K562 (cell line): ENCODE results near the gene PARD6A. TPM values are rescaled to one million over a fixed set of nuclear protein-coding genes. Genes with fewer than 3 reads are reported as not detected.

Source experiments
- ATAC-seq: fragments of 200-7000 bp; cut with Tn5 transposase; 3 replicates; pipeline ENCODE4 v1.9.1; 2020; ENCODE audit warnings: moderate library complexity
- BruUV-seq: library from RNA; stranded (reverse); fragments of 400-500 nt; replicated peaks from 2 replicates; lab custom pipeline; 2021; lab: Mats Ljungman, UMichigan
- CTCF ChIA-PET: fragments of 300-600 bp; formaldehyde crosslinking; extraction: SDS; loops from one replicate; lab custom pipeline; 2021; ENCODE audit warnings: low intra/inter-chr PET ratio; lab: Yijun Ruan, JAX
- POLR2A ChIA-PET: fragments of 300-600, 350-650 bp; sonication (Branson Sonifier 250); formaldehyde crosslinking; extraction: SDS; loops from one replicate; lab custom pipeline; 2021; ENCODE audit warnings: antibody characterized with exemption, inconsistent platforms; lab: Yijun Ruan, JAX
- DNase-seq, 4 experiments: peaks; one replicate each; pipeline versions ENCODE4 v3.0.0 to v3.0.0-alpha.2; 2011 to 2018; ENCODE audit warnings: low spot score in 3 of 4, mixed read lengths in 3 of 4; ENCODE audit errors: extremely low read depth in 1 of 4
- FAIRE-seq: peaks from 2 replicates; lab custom pipeline; 2011; peaks lifted over from hg19 to GRCh38; lab: Jason Lieb, UNC
- H2AFZ ChIP-seq: 2 replicates; pipeline ENCODE4 v1.6.0; 2011; ENCODE audit warnings: low read depth, low read length, control low read depth, inconsistent platforms
- H3K27ac ChIP-seq: fragments of 200-600 bp; 3 replicates; pipeline ENCODE4 v1.8.0; 2011; ENCODE audit warnings: low read depth, mild to moderate bottlenecking, control low read depth, inconsistent platforms, low read length, moderate library complexity, mixed read lengths; ENCODE audit errors: extremely low read depth
- H3K27me3 ChIP-seq, 2 experiments: fragments of 300-600 bp in 1 of 2; 2 replicates in 1 of 2; 3 replicates in 1 of 2; pipeline versions ENCODE4 v1.6.0 to v1.8.0; 2011; ENCODE audit warnings: inconsistent platforms in 2 of 2, low read length in 2 of 2, mild to moderate bottlenecking in 1 of 2, mixed read lengths in 1 of 2, moderate library complexity in 1 of 2; ENCODE audit not compliant: control insufficient read depth in 2 of 2, insufficient read depth in 2 of 2
- H3K36me3 ChIP-seq: fragments of 300-600 bp; 3 replicates; pipeline ENCODE4 v1.8.0; 2011; ENCODE audit warnings: mild to moderate bottlenecking, low read length, inconsistent platforms; ENCODE audit not compliant: control insufficient read depth, insufficient read depth
- H3K4me1 ChIP-seq, 2 experiments: fragments of 200-600 bp in 1 of 2; replicated peaks in 1 of 2; 2 replicates in 1 of 2; 3 replicates in 1 of 2; pipeline versions ENCODE4 v1.5.1 to v1.8.0; 2011; ENCODE audit warnings: inconsistent platforms in 2 of 2, low read length in 2 of 2, mild to moderate bottlenecking in 1 of 2, mixed read lengths in 1 of 2, moderate library complexity in 1 of 2; ENCODE audit not compliant: control insufficient read depth in 2 of 2, insufficient read depth in 2 of 2
- H3K4me2 ChIP-seq: 2 replicates; pipeline ENCODE4 v1.6.1; 2011; ENCODE audit warnings: low read length, control low read depth, inconsistent platforms, mixed read lengths; ENCODE audit not compliant: insufficient read depth
- H3K4me3 ChIP-seq: fragments of 200-600 bp; sonication (generic), shearing (Covaris generic); 2 replicates; pipeline ENCODE4 v1.5.1; 2016; ENCODE audit warnings: control low read depth, inconsistent platforms
- H3K79me2 ChIP-seq: fragments of 200-600 bp; 3 replicates; pipeline ENCODE4 v1.8.0; 2011; ENCODE audit warnings: low read length, inconsistent platforms; ENCODE audit not compliant: control insufficient read depth, insufficient read depth
- H3K9ac ChIP-seq, 2 experiments: 2 replicates each; pipeline versions ENCODE4 v1.6.0 to v1.6.1; 2011; ENCODE audit warnings: low read depth in 2 of 2, low read length in 2 of 2, control low read depth in 1 of 2, inconsistent platforms in 1 of 2, mild to moderate bottlenecking in 1 of 2, mixed read lengths in 1 of 2; ENCODE audit not compliant: insufficient read depth in 1 of 2
- H3K9me1 ChIP-seq: one replicate; pipeline ENCODE4 v1.6.0; 2011; ENCODE audit warnings: inconsistent platforms, mild to moderate bottlenecking, low read length, moderate library complexity; ENCODE audit not compliant: control insufficient read depth, insufficient read depth
- H3K9me3 ChIP-seq: replicated peaks from 2 replicates; pipeline ENCODE4 v1.5.1; 2011; ENCODE audit warnings: low read depth, low read length, inconsistent platforms; ENCODE audit not compliant: control insufficient read depth, insufficient read depth
- H4K20me1 ChIP-seq: replicated peaks from 2 replicates; pipeline ENCODE4 v1.6.1; 2011; ENCODE audit warnings: low read length, inconsistent platforms, mixed read lengths; ENCODE audit not compliant: control insufficient read depth, insufficient read depth
- ATF1 ChIP-seq, 2 experiments: fragments of 450-650 bp in 1 of 2; IDR thresholded peaks; 2 replicates each; pipeline ENCODE4 v1.6.1; 2016; ENCODE audit warnings: missing compliant biosample characterization in 1 of 2, missing genetic modification characterization in 1 of 2
- CBX5 ChIP-seq: IDR thresholded peaks from 2 replicates; pipeline ENCODE4 v1.6.1; 2014; ENCODE audit warnings: low read depth, borderline replicate concordance
- ESRRA ChIP-seq: fragments of 450-650 bp; IDR thresholded peaks from 2 replicates; pipeline ENCODE4 v1.6.1; 2014; ENCODE audit warnings: low read depth, mild to moderate bottlenecking, moderate library complexity, borderline replicate concordance
- FUS ChIP-seq: fragments of 200-400 bp; formaldehyde crosslinking; optimal IDR thresholded peaks from 2 replicates; pipeline ENCODE3; 2017; ENCODE audit warnings: low read depth, low read length
- HDAC2 ChIP-seq: fragments of 450-650 bp; IDR thresholded peaks from 2 replicates; pipeline ENCODE4 v1.6.1; 2016; ENCODE audit warnings: mild to moderate bottlenecking
- MCM3 ChIP-seq: fragments of 450-650 bp; IDR thresholded peaks from 2 replicates; pipeline ENCODE4 v1.6.1; 2016
- MTA1 ChIP-seq: fragments of 450-650 bp; IDR thresholded peaks from 2 replicates; pipeline ENCODE4 v1.6.1; 2017; ENCODE audit warnings: borderline replicate concordance
- NCOA1 ChIP-seq: fragments of 450-650 bp; IDR thresholded peaks from 2 replicates; pipeline ENCODE4 v1.6.1; 2016; ENCODE audit warnings: low read depth
- POU5F1 ChIP-seq: fragments of 150-350 bp; IDR thresholded peaks from 2 replicates; pipeline ENCODE4 v1.6.1; 2014; ENCODE audit warnings: borderline replicate concordance, low read length, low read depth, mild to moderate bottlenecking; ENCODE audit not compliant: partially characterized antibody
- SPI1 ChIP-seq: IDR thresholded peaks from 2 replicates; pipeline ENCODE4 v1.6.1; 2011; ENCODE audit warnings: low read depth, low read length, control low read depth, borderline replicate concordance
- TAF1 ChIP-seq: IDR thresholded peaks from 2 replicates; pipeline ENCODE4 v1.6.1; 2011; ENCODE audit warnings: mild to moderate bottlenecking, low read length, moderate library complexity; ENCODE audit not compliant: insufficient read depth, control insufficient read depth, severe bottlenecking; ENCODE audit errors: extremely low read depth
- TAL1 ChIP-seq: fragments of 450-650 bp; IDR thresholded peaks from 2 replicates; pipeline ENCODE4 v1.6.1; 2016; ENCODE audit warnings: mild to moderate bottlenecking
- ZNF124 ChIP-seq: sonication (generic); formaldehyde crosslinking; IDR thresholded peaks from 2 replicates; pipeline ENCODE4 v1.8.1; 2022; ENCODE audit warnings: missing genetic modification reagents
- ZNF584 ChIP-seq: fragments of 200-800 bp; sonication (Bioruptor generic); IDR thresholded peaks from 2 replicates; pipeline ENCODE4 v1.6.1; 2016; ENCODE audit warnings: low read depth, mild to moderate bottlenecking, missing genetic modification characterization, missing compliant biosample characterization
- WGBS: fragments of 100-300 bp; shearing (Covaris generic); methylation state at CpG from one replicate; pipeline ENCODE4 v1.1.6; 2016; ENCODE audit warnings: low coverage, mixed read lengths; ENCODE audit not compliant: insufficient coverage; ENCODE audit errors: missing lambda C conversion rate; 5-methylcytosine and 5-hydroxymethylcytosine counted together
- in situ Hi-C: fragments of 300-500 bp; cut with MboI; formaldehyde crosslinking; loops from 4 replicates; pipeline ENCODE4 v1.15.0; 2018; ENCODE audit warnings: inconsistent platforms, mixed read lengths
- intact Hi-C: fragments of 100-400 bp; cut with micrococcal nuclease; formaldehyde crosslinking; loops from 2 replicates; pipeline ENCODE4 v1.14.2; 2022
- polyA plus RNA-seq, 8 experiments: library from polyadenylated mRNA; depleted of rRNA in 4 of 8; stranded (reverse) in 5 of 8; unstranded in 3 of 8; fragments of >200 nt; fragmentation: Nextera tagmentation in 2 of 8; fragmentation: Illumina TruSeq in 1 of 8; extraction: Ambion mirVana in 2 of 8; extraction: Trizol in 1 of 8; gene quantifications; 2 replicates each; pipeline versions ENCODE4 v1.2.1 to v1.2.3, GENCODE V29; 2011 to 2014; ENCODE audit warnings: inconsistent platforms in 1 of 8, missing spikeins in 1 of 8
- total RNA-seq, 7 experiments: library from RNA; depleted of rRNA in 6 of 7; stranded (reverse); fragments of >200 nt in 6 of 7; fragmentation: Illumina TruSeq in 2 of 7; extraction: Trizol in 2 of 7; gene quantifications; 2 replicates each; pipeline versions ENCODE4 v1.2.1 to v1.2.3, GENCODE V29; 2011 to 2021; ENCODE audit warnings: low replicate concordance in 1 of 7
- TF ChIP-seq, protein P1 (sequence below): fragments of 250-450 bp; sonication (Bioruptor Pico); IDR thresholded peaks from 2 replicates; pipeline ENCODE4 v1.5.0; 2021
- TF ChIP-seq, protein P2 (sequence below): sonication (generic); IDR thresholded peaks from 2 replicates; pipeline ENCODE4 v1.6.1; 2016
- TF ChIP-seq, protein P3 (sequence below): IDR thresholded peaks from 3 replicates; pipeline ENCODE4 v1.6.1; 2011; ENCODE audit warnings: borderline replicate concordance, mild to moderate bottlenecking; ENCODE audit not compliant: insufficient read length, insufficient read depth

The PARD6A gene
- total and polyA plus RNA-seq, 9 of the 15 experiments (the other 6 are each of a cell fraction or from before 2014, with no cell fraction given), result 0.04 to 2.0 (median 0.44) TPM

DNA sequence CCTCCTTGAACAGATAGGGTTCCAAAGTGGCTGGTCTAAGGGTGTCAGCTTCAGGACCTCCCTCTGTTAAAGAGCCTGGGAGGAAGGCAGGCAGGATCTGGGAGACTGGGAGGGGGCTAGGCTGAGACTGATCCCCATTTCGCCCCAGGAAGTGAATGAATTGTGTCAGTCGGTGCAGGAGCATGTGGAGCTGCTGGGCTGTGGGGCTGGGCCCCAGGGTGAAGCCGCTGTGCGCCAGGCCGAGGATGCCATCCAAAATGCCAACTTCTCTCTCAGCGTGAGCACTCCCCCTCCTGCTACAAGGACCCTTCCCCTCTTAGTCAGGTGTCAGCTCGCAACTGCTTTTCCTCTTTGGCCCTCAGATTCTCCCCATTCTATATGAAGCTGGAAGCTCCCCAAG is 9.7 kb upstream of the PARD6A start:
- no peak for ATAC-seq
- CTCF ChIA-PET, result no interaction called here

More for the DNA sequence above, 9.7 kb upstream of the PARD6A start:
- Histone ChIP-seq H3K27me3 (peaks cover 8 to 69% of the 10 kb centered on the region in 2 experiments; a peak in 4 of 5 replicates), H3K9me1 (no peaks in the 10 kb centered on the region)
- no peak for FAIRE-seq
- TF ChIP-seq ZNF584 (no peak), ESRRA (no peak), MTA1 (no peak), POU5F1 (no peak), TAF1 (no peak), TAL1 (no peak), SPI1 (no peak), HDAC2 (no peak), NCOA1 (no peak), ATF1 (CRISPR knock-in tag; IDR thresholded peaks at IDR 0.05) (no peak), ATF1 (tag; IDR thresholded peaks at IDR 0.05) (no peak), MCM3 (no peak), FUS (no peak), CBX5 (no peak), ZNF124 (CRISPR knock-in tag) (no peak)
- TF ChIP-seq, protein P1, sequence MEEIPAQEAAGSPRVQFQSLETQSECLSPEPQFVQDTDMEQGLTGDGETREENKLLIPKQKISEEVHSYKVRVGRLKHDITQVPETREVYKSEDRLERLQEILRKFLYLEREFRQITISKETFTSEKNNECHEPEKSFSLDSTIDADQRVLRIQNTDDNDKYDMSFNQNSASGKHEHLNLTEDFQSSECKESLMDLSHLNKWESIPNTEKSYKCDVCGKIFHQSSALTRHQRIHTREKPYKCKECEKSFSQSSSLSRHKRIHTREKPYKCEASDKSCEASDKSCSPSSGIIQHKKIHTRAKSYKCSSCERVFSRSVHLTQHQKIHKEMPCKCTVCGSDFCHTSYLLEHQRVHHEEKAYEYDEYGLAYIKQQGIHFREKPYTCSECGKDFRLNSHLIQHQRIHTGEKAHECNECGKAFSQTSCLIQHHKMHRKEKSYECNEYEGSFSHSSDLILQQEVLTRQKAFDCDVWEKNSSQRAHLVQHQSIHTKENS (CRISPR knock-in tag), result no peak
- TF ChIP-seq, protein P2, sequence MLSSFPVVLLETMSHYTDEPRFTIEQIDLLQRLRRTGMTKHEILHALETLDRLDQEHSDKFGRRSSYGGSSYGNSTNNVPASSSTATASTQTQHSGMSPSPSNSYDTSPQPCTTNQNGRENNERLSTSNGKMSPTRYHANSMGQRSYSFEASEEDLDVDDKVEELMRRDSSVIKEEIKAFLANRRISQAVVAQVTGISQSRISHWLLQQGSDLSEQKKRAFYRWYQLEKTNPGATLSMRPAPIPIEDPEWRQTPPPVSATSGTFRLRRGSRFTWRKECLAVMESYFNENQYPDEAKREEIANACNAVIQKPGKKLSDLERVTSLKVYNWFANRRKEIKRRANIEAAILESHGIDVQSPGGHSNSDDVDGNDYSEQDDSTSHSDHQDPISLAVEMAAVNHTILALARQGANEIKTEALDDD, result no peak
- TF ChIP-seq, protein P3, sequence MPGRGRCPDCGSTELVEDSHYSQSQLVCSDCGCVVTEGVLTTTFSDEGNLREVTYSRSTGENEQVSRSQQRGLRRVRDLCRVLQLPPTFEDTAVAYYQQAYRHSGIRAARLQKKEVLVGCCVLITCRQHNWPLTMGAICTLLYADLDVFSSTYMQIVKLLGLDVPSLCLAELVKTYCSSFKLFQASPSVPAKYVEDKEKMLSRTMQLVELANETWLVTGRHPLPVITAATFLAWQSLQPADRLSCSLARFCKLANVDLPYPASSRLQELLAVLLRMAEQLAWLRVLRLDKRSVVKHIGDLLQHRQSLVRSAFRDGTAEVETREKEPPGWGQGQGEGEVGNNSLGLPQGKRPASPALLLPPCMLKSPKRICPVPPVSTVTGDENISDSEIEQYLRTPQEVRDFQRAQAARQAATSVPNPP, result no peak
- TF ChIP-seq, all 486 proteins: peak for 0
- Histone ChIP-seq H3K4me1 (peaks cover 0 to 62% of the 10 kb centered on the region in 2 experiments; a peak in 4 of 5 replicates), H3K4me3 (no peak overlapping the region), H3K9me3 (no peaks in the 10 kb centered on the region), H3K36me3 (no peaks in the 10 kb centered on the region), H3K79me2 (no peaks in the 10 kb centered on the region), H3K27ac (no peak overlapping the region), H3K9ac (no peak overlapping the region), H4K20me1 (peaks cover 13% of the 10 kb centered on the region; the same call in 1 of the 2 replicates), H3K4me2 (no peak overlapping the region), H2AFZ (no peak overlapping the region)
- in situ Hi-C loops (no loop called here), intact Hi-C loops (no loop called here)
- 2% methylated on average over 7 of the region's 7 CpGs for WGBS
- BruUV-seq, result no TSS peak
- POLR2A ChIA-PET, result interaction anchor here (0.5 kb wide), 1 partner anchor 10 kb away, joined by 3 read pairs; the partner anchor contains the start of gene PARD6A
- DNase-seq, result no peak
